ENCODE measurements around the gene POLR1H.

- no peak for TF ChIP-seq POLR2A (IDR thresholded peaks at IDR 0.05)
- no peak for TF ChIP-seq CTCF (IDR thresholded peaks at IDR 0.05)
Observed at GRCh38 chr6:30097902-30098768, 37.1 kb downstream of the POLR1H start.
